Measurements from ENCODE around the gene FBLN2. TPM values are rescaled to one million over a fixed set of nuclear protein-coding genes. Genes with fewer than 3 reads are reported as not detected.

FBLN2 gene
- total RNA-seq, 1 donor from 2014 or later = 67.5 TPM

DNA sequence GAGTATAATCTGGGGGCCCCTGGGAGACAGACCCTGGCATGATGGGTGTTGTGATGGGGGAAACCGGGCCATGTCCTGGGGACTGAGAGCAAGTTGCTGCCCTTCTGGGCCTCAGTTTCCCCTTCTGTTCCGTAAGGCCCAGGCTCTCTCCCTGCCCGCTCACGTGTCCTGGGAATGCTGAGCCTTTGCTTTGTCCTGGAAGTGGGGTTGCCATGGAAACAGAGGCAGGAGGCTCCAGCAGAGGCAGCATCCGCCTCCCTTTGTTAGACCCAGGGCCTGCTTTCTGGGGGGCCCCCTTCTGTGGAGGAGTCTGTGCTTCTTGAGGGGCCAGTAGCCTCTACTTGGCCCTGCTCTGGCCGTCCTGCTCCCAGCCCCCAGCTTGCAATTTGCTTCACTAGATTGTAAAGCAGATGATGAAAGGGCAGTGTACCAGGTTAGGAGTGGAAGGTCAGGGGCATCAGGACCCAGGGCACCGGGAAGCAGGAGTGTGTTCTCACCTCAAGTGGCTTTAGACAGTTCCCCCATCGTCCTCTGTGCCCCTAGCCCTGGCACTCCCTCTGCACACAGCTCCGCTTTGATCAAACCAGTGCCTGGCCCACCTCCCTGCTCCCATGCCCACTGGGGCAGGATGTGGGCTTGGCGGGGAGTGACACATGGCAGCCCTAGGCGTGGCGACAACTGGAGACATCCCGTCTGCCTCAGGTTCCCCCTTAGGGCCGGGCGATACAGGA, 105.6 kb downstream of the FBLN2 start:
- no peak overlapping the region for H3K27ac Mint-ChIP-seq
- no peaks in the 10 kb centered on the region for H3K36me3 Mint-ChIP-seq
- TF ChIP-seq, protein P1, sequence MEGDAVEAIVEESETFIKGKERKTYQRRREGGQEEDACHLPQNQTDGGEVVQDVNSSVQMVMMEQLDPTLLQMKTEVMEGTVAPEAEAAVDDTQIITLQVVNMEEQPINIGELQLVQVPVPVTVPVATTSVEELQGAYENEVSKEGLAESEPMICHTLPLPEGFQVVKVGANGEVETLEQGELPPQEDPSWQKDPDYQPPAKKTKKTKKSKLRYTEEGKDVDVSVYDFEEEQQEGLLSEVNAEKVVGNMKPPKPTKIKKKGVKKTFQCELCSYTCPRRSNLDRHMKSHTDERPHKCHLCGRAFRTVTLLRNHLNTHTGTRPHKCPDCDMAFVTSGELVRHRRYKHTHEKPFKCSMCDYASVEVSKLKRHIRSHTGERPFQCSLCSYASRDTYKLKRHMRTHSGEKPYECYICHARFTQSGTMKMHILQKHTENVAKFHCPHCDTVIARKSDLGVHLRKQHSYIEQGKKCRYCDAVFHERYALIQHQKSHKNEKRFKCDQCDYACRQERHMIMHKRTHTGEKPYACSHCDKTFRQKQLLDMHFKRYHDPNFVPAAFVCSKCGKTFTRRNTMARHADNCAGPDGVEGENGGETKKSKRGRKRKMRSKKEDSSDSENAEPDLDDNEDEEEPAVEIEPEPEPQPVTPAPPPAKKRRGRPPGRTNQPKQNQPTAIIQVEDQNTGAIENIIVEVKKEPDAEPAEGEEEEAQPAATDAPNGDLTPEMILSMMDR (IDR thresholded peaks at IDR 0.05; ENCODE audit: unreplicated experiment) = no peak
- peaks cover 77% of the 10 kb centered on the region for H3K27me3 Mint-ChIP-seq (ENCODE audit: low read depth)
- no peak overlapping the region for H3K4me3 Mint-ChIP-seq
- no peak for DNase-seq (ENCODE audit: low spot score in 2 of 2, unreplicated experiment in 2 of 2)
- peaks cover 8% of the 10 kb centered on the region for H3K4me1 Mint-ChIP-seq
- no peaks in the 10 kb centered on the region for H3K9me3 Mint-ChIP-seq

DNA sequence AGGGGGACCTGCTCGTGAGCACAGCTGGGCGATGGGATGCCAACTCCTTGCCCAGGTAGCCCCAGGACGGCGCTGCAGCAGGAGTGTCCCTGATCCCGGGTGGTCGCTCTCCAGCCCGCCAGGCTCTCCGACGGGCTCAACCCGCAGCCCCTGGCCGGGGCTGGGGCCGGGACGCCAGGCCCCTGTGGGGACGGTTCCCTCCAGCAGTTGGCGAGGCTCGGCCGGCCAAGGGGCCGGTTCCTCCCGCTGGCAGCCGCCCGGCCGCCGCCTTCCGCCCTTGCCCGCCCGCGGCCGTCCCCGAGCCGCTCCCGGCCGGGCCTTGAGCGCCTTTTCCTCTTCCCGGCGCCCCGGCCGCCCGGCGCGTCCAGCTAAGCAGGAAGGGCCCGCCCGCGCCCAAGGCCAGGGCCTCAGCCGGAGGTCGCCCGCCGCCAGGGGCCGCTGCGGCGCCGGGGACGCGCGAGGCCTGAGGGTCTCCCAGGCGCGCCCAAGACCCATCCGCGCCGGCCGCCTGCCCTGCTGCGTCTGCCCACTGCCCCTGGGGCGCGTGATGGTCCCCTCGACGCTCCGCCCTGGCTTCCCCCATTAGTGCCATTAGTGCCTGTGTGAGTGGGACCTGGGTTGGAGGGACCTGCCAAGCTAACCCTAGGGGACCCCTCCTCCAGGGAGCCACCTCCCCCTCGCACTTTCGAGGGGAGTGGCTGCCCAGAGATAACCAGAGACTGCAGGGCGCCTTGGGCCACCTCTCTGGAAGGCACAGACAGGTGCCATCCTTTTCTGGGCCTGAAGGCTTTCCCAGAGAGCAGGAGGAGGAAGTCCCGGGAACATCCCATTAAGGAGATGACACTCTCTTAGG, 106.4 kb downstream of the FBLN2 start:
- Mint-ChIP-seq H3K4me1 (peaks cover 7% of the 10 kb centered on the region), H3K4me3 (peak overlapping the region; percentile 43), H3K27ac (no peak overlapping the region), H3K9me3 (no peaks in the 10 kb centered on the region), H3K36me3 (no peaks in the 10 kb centered on the region), H3K27me3 (ENCODE audit: low read depth) (peaks cover 70% of the 10 kb centered on the region)
- TF ChIP-seq, protein P1 (IDR thresholded peaks at IDR 0.05; ENCODE audit: unreplicated experiment) = peak; percentile 47
- peak; percentile 64 to 83 for DNase-seq (ENCODE audit: low spot score in 2 of 2, unreplicated experiment in 2 of 2)

GRCh38 chr3:13656584-13657301, 107.8 kb downstream of the FBLN2 start:
- no peak overlapping the region for H3K27ac Mint-ChIP-seq
- TF ChIP-seq, protein P1 (IDR thresholded peaks at IDR 0.05; ENCODE audit: unreplicated experiment) = no peak
- no peak for DNase-seq (ENCODE audit: low spot score in 2 of 2, unreplicated experiment in 2 of 2)
- H3K36me3 Mint-ChIP-seq = no peaks in the 10 kb centered on the region
- H3K4me1 Mint-ChIP-seq = peaks cover 18% of the 10 kb centered on the region
- no peak overlapping the region for H3K4me3 Mint-ChIP-seq
- H3K9me3 Mint-ChIP-seq = no peaks in the 10 kb centered on the region
- H3K27me3 Mint-ChIP-seq (ENCODE audit: low read depth) = peaks cover 60% of the 10 kb centered on the region

DNA sequence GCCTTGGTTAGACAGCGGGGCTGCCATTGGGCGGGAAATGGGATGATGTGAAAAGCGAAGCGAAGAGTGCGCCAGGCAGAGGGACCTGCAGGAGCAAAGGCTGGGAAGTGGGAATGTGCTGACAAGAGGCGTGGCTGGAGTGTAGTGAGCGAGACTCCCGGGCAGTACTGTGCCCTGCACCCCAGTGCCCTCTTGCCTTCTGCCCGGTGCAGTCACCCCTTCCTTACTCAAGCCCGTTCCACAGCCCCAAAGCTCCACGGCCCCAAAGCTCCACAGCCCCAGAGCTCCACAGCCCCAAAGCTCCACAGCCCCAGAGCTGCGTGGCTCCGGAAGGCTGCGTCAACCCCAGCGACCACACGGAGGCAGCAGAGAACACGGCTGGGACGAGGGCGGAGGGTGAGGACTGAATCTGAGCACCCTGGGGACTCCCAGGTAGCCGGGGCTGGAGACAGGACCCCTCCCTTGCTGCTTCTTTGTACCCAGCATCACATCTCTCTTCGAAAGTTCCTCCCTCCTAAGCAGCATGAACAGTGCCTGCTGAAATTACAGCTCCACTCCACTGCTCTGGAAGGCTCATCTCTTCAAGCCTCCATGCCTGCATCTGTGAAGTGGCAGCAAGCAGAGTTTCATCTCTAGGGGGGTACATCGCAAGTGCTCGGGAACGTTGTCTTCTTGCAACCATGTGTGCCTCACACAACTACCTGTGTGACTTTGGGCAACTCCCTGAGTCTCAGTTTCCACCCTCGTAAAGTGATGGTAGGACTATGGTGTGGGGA, 108.9 kb downstream of the FBLN2 start:
- H3K27ac Mint-ChIP-seq = no peak overlapping the region
- TF ChIP-seq, protein P1 (IDR thresholded peaks at IDR 0.05; ENCODE audit: unreplicated experiment) = peak; percentile 74
- H3K9me3 Mint-ChIP-seq = no peaks in the 10 kb centered on the region
- no peaks in the 10 kb centered on the region for H3K36me3 Mint-ChIP-seq
- H3K4me3 Mint-ChIP-seq = no peak overlapping the region
- DNase-seq (ENCODE audit: low spot score in 2 of 2, unreplicated experiment in 2 of 2) = peak; percentile 55 to 79
- peaks cover 55% of the 10 kb centered on the region for H3K27me3 Mint-ChIP-seq (ENCODE audit: low read depth)
- peaks cover 19% of the 10 kb centered on the region for H3K4me1 Mint-ChIP-seq

DNA sequence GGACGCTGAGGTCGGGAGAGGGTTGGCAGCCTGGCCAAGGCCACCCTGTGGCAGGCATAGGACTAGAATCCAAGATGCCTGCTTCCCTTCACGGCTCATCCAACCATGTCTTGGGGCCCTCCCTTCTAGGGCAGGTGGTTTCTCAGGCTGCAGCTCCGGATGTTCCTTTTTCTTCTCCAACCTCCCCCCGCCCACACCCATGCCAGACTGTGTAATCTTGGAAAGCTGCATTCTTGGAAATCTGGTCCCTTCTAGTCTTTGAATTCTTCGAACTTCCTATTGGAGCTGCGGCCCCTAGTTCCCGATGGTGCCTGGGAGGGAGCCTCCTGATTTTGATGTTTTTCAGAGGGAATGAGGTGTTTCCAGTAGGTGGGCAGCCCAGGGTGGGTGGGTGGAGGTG, 109.8 kb downstream of the FBLN2 start:
- Mint-ChIP-seq H3K4me3 (no peak overlapping the region), H3K9me3 (no peaks in the 10 kb centered on the region), H3K27ac (no peak overlapping the region), H3K36me3 (no peaks in the 10 kb centered on the region), H3K27me3 (ENCODE audit: low read depth) (peaks cover 49% of the 10 kb centered on the region), H3K4me1 (peaks cover 19% of the 10 kb centered on the region)
- DNase-seq (ENCODE audit: low spot score in 2 of 2, unreplicated experiment in 2 of 2) = no peak
- TF ChIP-seq, protein P1 (IDR thresholded peaks at IDR 0.05; ENCODE audit: unreplicated experiment) = no peak
